H1 (cell line): ENCODE data around the gene HS2ST1. TPM values are rescaled to one million over a fixed set of nuclear protein-coding genes. Genes with fewer than 3 reads are reported as not detected.

Experiments
- CTCF ChIA-PET: fragments of 300-600 bp; sonication (Branson Sonifier 250); formaldehyde crosslinking; loops from one replicate; lab custom pipeline; 2021; ENCODE audit not compliant: partially characterized antibody; lab: Charles Lee
- POLR2A ChIA-PET: fragments of 300-600 bp; sonication (Branson Sonifier 250); formaldehyde crosslinking; loops from one replicate; lab custom pipeline; 2021; ENCODE audit warnings: inconsistent platforms; ENCODE audit not compliant: partially characterized antibody; lab: Charles Lee
- DNase-seq, 2 experiments: peaks; one replicate each; pipeline versions ENCODE4 v3.0.0 to v3.0.0-alpha.2; 2010 to 2022; ENCODE audit warnings: low spot score in 2 of 2, low read depth in 1 of 2, mixed read lengths in 1 of 2
- FAIRE-seq: peaks from 2 replicates; lab custom pipeline; 2011; peaks lifted over from hg19 to GRCh38; lab: Jason Lieb, UNC
- H2AFZ ChIP-seq: 2 replicates; pipeline ENCODE4 v1.8.1; 2012; ENCODE audit warnings: low read length, inconsistent platforms
- H2AK5ac ChIP-seq: 2 replicates; pipeline ENCODE4 v1.6.1; 2013; ENCODE audit warnings: low read depth, low read length
- H2BK120ac ChIP-seq: replicated peaks from 2 replicates; pipeline ENCODE3; 2013; ENCODE audit warnings: low read depth, low read length, inconsistent platforms
- H2BK12ac ChIP-seq: 2 replicates; pipeline ENCODE4 v1.6.1; 2013; ENCODE audit warnings: low read depth, low read length
- H2BK15ac ChIP-seq: 2 replicates; pipeline ENCODE4 v1.6.1; 2013; ENCODE audit warnings: low read length
- H2BK20ac ChIP-seq: 2 replicates; pipeline ENCODE4 v1.6.1; 2013; ENCODE audit warnings: low read length
- H2BK5ac ChIP-seq: 2 replicates; pipeline ENCODE4 v1.6.1; 2013; ENCODE audit warnings: low read depth, low read length
- H3K14ac ChIP-seq: 2 replicates; pipeline ENCODE4 v1.6.1; 2013; ENCODE audit warnings: inconsistent platforms; ENCODE audit not compliant: insufficient read length
- H3K18ac ChIP-seq: 2 replicates; pipeline ENCODE4 v1.6.1; 2013; ENCODE audit warnings: low read length; ENCODE audit errors: extremely low read depth
- H3K23ac ChIP-seq: 2 replicates; pipeline ENCODE4 v1.6.1; 2013; ENCODE audit warnings: inconsistent platforms; ENCODE audit not compliant: insufficient read length
- H3K23me2 ChIP-seq: 2 replicates; pipeline ENCODE4 v1.6.1; 2013; ENCODE audit warnings: low read depth, low read length
- H3K27ac ChIP-seq: 2 replicates; pipeline ENCODE4 v1.6.1; 2011; ENCODE audit warnings: low read depth, low read length, inconsistent platforms
- H3K27me3 ChIP-seq, 4 experiments: replicated peaks in 1 of 4; 1 replicate in 1 of 4; 2 replicates in 3 of 4; pipeline versions ENCODE4 v1.6.1 to v1.8.1; 2011 to 2013; ENCODE audit warnings: low read length in 3 of 4, mild to moderate bottlenecking in 3 of 4, inconsistent platforms in 2 of 4, mixed read lengths in 2 of 4, moderate library complexity in 1 of 4; ENCODE audit not compliant: control insufficient read depth in 3 of 4, insufficient read depth in 3 of 4; ENCODE audit errors: extremely low read depth in 1 of 4
- H3K36me3 ChIP-seq, 4 experiments: 2 replicates each; pipeline versions ENCODE4 v1.6.1 to v1.8.1; 2011 to 2013; ENCODE audit warnings: mild to moderate bottlenecking in 4 of 4, low read length in 3 of 4, moderate library complexity in 2 of 4, control low read depth in 1 of 4, inconsistent platforms in 1 of 4; ENCODE audit not compliant: insufficient read depth in 4 of 4, control insufficient read depth in 2 of 4
- H3K4ac ChIP-seq: replicated peaks from 2 replicates; pipeline ENCODE3; 2013; ENCODE audit warnings: low read length, low read depth, mixed read lengths, inconsistent platforms; ENCODE audit not compliant: insufficient read length
- H3K4me1 ChIP-seq, 4 experiments: replicated peaks in 1 of 4; 1 replicate in 1 of 4; 2 replicates in 3 of 4; pipeline versions ENCODE4 v1.6.1 to v1.8.1; 2011 to 2013; ENCODE audit warnings: low read length in 3 of 4, inconsistent platforms in 2 of 4, mixed read lengths in 1 of 4; ENCODE audit not compliant: insufficient read depth in 4 of 4, control insufficient read depth in 3 of 4
- H3K4me2 ChIP-seq, 2 experiments: 2 replicates each; pipeline versions ENCODE4 v1.6.1 to v1.8.1; 2011 to 2013; ENCODE audit warnings: low read depth in 2 of 2, low read length in 2 of 2, control low read depth in 1 of 2, inconsistent platforms in 1 of 2, mild to moderate bottlenecking in 1 of 2; ENCODE audit not compliant: insufficient read depth in 1 of 2
- H3K4me3 ChIP-seq, 4 experiments: fragments of 200-600, 300-600 bp in 1 of 4; sonication (generic), shearing (Covaris generic), sonication (Bioruptor Twin) in 1 of 4; 2 replicates each; pipeline versions ENCODE4 v1.5.1 to v1.8.1; 2011 to 2016; ENCODE audit warnings: low read length in 4 of 4, low read depth in 3 of 4, control low read depth in 2 of 4, inconsistent platforms in 2 of 4, mild to moderate bottlenecking in 2 of 4, mixed read lengths in 1 of 4, moderate library complexity in 1 of 4; ENCODE audit not compliant: insufficient read depth in 2 of 4; ENCODE audit errors: extremely low read depth in 1 of 4
- H3K56ac ChIP-seq: replicated peaks from 2 replicates; pipeline ENCODE3; 2013; ENCODE audit warnings: low read depth, mild to moderate bottlenecking, mixed read lengths, low read length, inconsistent platforms; ENCODE audit not compliant: insufficient read length
- H3K79me1 ChIP-seq: 2 replicates; pipeline ENCODE4 v1.6.1; 2013; ENCODE audit warnings: low read depth, low read length, control low read depth
- H3K79me2 ChIP-seq, 2 experiments: 2 replicates each; pipeline versions ENCODE4 v1.6.1 to v1.8.1; 2012 to 2013; ENCODE audit warnings: low read length in 2 of 2, mild to moderate bottlenecking in 2 of 2, inconsistent platforms in 1 of 2; ENCODE audit not compliant: insufficient read depth in 2 of 2, control insufficient read depth in 1 of 2
- H3K9ac ChIP-seq, 4 experiments: replicated peaks in 1 of 4; 1 replicate in 1 of 4; 2 replicates in 3 of 4; pipeline versions ENCODE4 v1.6.1 to v1.8.1; 2011 to 2013; ENCODE audit warnings: low read depth in 3 of 4, low read length in 3 of 4, control low read depth in 2 of 4, mild to moderate bottlenecking in 2 of 4, moderate library complexity in 2 of 4, inconsistent platforms in 1 of 4; ENCODE audit errors: extremely low read depth in 1 of 4
- H3K9me3 ChIP-seq, 2 experiments: 2 replicates each; pipeline versions ENCODE4 v1.6.1 to v1.8.1; 2012 to 2013; ENCODE audit warnings: mild to moderate bottlenecking in 2 of 2, moderate library complexity in 2 of 2, control low read depth in 1 of 2, inconsistent platforms in 1 of 2, low read depth in 1 of 2, low read length in 1 of 2, mixed read lengths in 1 of 2; ENCODE audit not compliant: insufficient read depth in 2 of 2
- H4K20me1 ChIP-seq, 2 experiments: replicated peaks in 1 of 2; 2 replicates each; pipeline versions ENCODE3 to v1.8.1; 2011 to 2013; ENCODE audit warnings: inconsistent platforms in 2 of 2, low read length in 2 of 2, mild to moderate bottlenecking in 1 of 2; ENCODE audit not compliant: insufficient read depth in 2 of 2, control insufficient read depth in 1 of 2
- H4K5ac ChIP-seq: 2 replicates; pipeline ENCODE4 v1.6.1; 2013; ENCODE audit warnings: low read length, low read depth, mixed read lengths, inconsistent platforms; ENCODE audit not compliant: insufficient read length
- H4K8ac ChIP-seq: 2 replicates; pipeline ENCODE4 v1.8.0; 2013; ENCODE audit warnings: mild to moderate bottlenecking, moderate library complexity, low read length, inconsistent platforms; ENCODE audit not compliant: insufficient read depth; ENCODE audit errors: extremely low read depth
- H4K91ac ChIP-seq: replicated peaks from 2 replicates; pipeline ENCODE3; 2013; ENCODE audit warnings: low read length, mixed read lengths, inconsistent platforms; ENCODE audit not compliant: insufficient read length
- CHD2 ChIP-seq: IDR thresholded peaks from 2 replicates; pipeline ENCODE4 v1.6.1; 2012; ENCODE audit warnings: low read length, improper control_type of control experiment
- CREB1 ChIP-seq: IDR thresholded peaks from 2 replicates; pipeline ENCODE4 v1.6.1; 2012; ENCODE audit warnings: inconsistent platforms
- GTF2F1 ChIP-seq: IDR thresholded peaks from 2 replicates; pipeline ENCODE4 v1.6.1; 2012; ENCODE audit warnings: low read depth, low read length, improper control_type of control experiment, borderline replicate concordance
- JUN ChIP-seq: IDR thresholded peaks from 2 replicates; pipeline ENCODE4 v1.6.1; 2011; ENCODE audit warnings: low read depth, mild to moderate bottlenecking, improper control_type of control experiment, low read length
- KDM5A ChIP-seq: fragments of 200-600 bp; IDR thresholded peaks from 2 replicates; pipeline ENCODE4 v1.7.1; 2012; ENCODE audit warnings: mild to moderate bottlenecking, low read length, inconsistent platforms, mixed read lengths
- MAFK ChIP-seq: IDR thresholded peaks from 2 replicates; pipeline ENCODE4 v1.6.1; 2012; ENCODE audit warnings: low read depth, mild to moderate bottlenecking, improper control_type of control experiment, low read length
- POLR2A ChIP-seq, 2 experiments: IDR thresholded peaks; 1 replicate in 1 of 2; 2 replicates in 1 of 2; pipeline ENCODE4 v1.6.1; 2011; ENCODE audit warnings: low read depth in 2 of 2, low read length in 2 of 2, mild to moderate bottlenecking in 2 of 2; ENCODE audit errors: control extremely low read depth in 1 of 2
- RXRA ChIP-seq: IDR thresholded peaks from 2 replicates; pipeline ENCODE4 v1.6.1; 2011; ENCODE audit warnings: low read depth, mild to moderate bottlenecking, low read length, moderate library complexity; ENCODE audit not compliant: insufficient read depth
- SIN3A ChIP-seq, 2 experiments: IDR thresholded peaks in 1 of 2; conservative IDR thresholded peaks in 1 of 2; 2 replicates each; pipeline ENCODE4 v1.6.1; 2011 to 2012; ENCODE audit warnings: low read length in 2 of 2, improper control_type of control experiment in 1 of 2, low read depth in 1 of 2, mild to moderate bottlenecking in 1 of 2
- SIRT6 ChIP-seq: IDR thresholded peaks from one replicate; pipeline ENCODE4 v1.7.1; 2012; ENCODE audit warnings: low read length, inconsistent platforms
- SP4 ChIP-seq: IDR thresholded peaks from 2 replicates; pipeline ENCODE4 v1.6.1; 2012; ENCODE audit warnings: low read length, inconsistent platforms
- TBP ChIP-seq: IDR thresholded peaks from 2 replicates; pipeline ENCODE4 v1.6.1; 2011; ENCODE audit warnings: low read depth, low read length, improper control_type of control experiment
- YY1 ChIP-seq: IDR thresholded peaks from 2 replicates; pipeline ENCODE4 v1.6.1; 2011; ENCODE audit warnings: low read depth, mild to moderate bottlenecking, low read length
- WGBS, 2 experiments: shearing (Covaris generic) in 1 of 2; methylation state at CpG; one replicate each; pipeline versions ENCODE4 v1.1.6 to v1.1.7; 2013 to 2015; ENCODE audit warnings: low lambda C conversion rate in 2 of 2, mixed read lengths in 2 of 2, inconsistent platforms in 1 of 2, low coverage in 1 of 2, missing lambda C conversion rate in 1 of 2; ENCODE audit not compliant: insufficient replicate concordance in 2 of 2, insufficient coverage in 1 of 2, insufficient read length in 1 of 2; ENCODE audit errors: extremely low coverage in 1 of 2, missing lambda C conversion rate in 1 of 2; 5-methylcytosine and 5-hydroxymethylcytosine counted together
- polyA plus RNA-seq, 7 experiments: library from polyadenylated mRNA; depleted of rRNA in 3 of 7; stranded (reverse) in 5 of 7; unstranded in 2 of 7; fragments of >200 nt in 5 of 7; fragments of 200-250 nt in 2 of 7; gene quantifications; 1 replicate in 5 of 7; 2 replicates in 1 of 7; 4 replicates in 1 of 7; pipeline versions ENCODE4 v1.2.1 to v1.2.3, GENCODE V29; 2011 to 2013; ENCODE audit warnings: missing spikeins in 2 of 7, mixed read lengths in 2 of 7
- total RNA-seq: library from RNA; stranded (reverse); fragmentation: NEBNext Ultra II Directional; extraction: Animal tissue kit (Norgen Biotek cat#: 25700); gene quantifications from 2 replicates; pipeline ENCODE4 v1.2.1, GENCODE V29; 2021
- TF ChIP-seq, protein P1 (sequence below), 3 experiments: IDR thresholded peaks; 1 replicate in 2 of 3; 2 replicates in 1 of 3; pipeline versions ENCODE4 v1.5.1 to v1.6.1; 2011; ENCODE audit warnings: low read length in 3 of 3, mild to moderate bottlenecking in 3 of 3, inconsistent platforms in 2 of 3, low read depth in 1 of 3, moderate library complexity in 1 of 3; ENCODE audit not compliant: insufficient read depth in 1 of 3; ENCODE audit errors: control extremely low read depth in 1 of 3

The HS2ST1 gene
- total and polyA plus RNA-seq, 2 of the 8 experiments (the other 6 are each of a cell fraction or from before 2014, with no cell fraction given), result 5.2 to 28.3 TPM

DNA sequence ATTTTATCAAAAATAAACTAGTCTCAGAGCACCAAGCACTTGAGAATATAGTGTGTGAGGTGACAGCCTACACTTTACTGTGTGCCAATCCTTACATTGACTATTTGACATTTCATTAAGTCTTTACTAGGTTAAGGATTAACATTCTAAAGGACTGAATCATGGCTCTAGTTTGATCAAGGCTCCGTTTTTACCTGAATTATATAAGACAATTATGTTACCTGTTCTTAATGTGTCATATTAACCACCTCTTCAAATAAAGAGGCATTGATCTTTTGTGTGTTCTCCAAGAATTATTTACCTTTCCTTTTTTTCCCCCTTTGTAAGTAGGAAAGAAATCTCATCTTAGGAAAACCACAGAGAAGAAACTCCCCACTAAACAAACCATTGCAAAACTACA is 189.7 kb downstream of the HS2ST1 start:
- CTCF ChIA-PET, result no interaction called here
- no peak for FAIRE-seq
- no peak for TF ChIP-seq SIRT6
- no peak for TF ChIP-seq CREB1
- TF ChIP-seq POLR2A (IDR thresholded peaks at IDR 0.05; ENCODE audit: control extremely low read depth in 1 of 2, low read depth in 2 of 2, low read length in 2 of 2), result no peak
- TF ChIP-seq TBP, result no peak
- TF ChIP-seq JUN, result no peak
- TF ChIP-seq SP4, result no peak
- no peak for TF ChIP-seq YY1
- no peak for TF ChIP-seq CHD2
- TF ChIP-seq, protein P1, sequence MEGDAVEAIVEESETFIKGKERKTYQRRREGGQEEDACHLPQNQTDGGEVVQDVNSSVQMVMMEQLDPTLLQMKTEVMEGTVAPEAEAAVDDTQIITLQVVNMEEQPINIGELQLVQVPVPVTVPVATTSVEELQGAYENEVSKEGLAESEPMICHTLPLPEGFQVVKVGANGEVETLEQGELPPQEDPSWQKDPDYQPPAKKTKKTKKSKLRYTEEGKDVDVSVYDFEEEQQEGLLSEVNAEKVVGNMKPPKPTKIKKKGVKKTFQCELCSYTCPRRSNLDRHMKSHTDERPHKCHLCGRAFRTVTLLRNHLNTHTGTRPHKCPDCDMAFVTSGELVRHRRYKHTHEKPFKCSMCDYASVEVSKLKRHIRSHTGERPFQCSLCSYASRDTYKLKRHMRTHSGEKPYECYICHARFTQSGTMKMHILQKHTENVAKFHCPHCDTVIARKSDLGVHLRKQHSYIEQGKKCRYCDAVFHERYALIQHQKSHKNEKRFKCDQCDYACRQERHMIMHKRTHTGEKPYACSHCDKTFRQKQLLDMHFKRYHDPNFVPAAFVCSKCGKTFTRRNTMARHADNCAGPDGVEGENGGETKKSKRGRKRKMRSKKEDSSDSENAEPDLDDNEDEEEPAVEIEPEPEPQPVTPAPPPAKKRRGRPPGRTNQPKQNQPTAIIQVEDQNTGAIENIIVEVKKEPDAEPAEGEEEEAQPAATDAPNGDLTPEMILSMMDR (IDR thresholded peaks at IDR 0.05; ENCODE audit: control extremely low read depth in 1 of 3, insufficient read depth in 1 of 3, low read depth in 1 of 3, low read length in 3 of 3), result no peak
- no peak for TF ChIP-seq MAFK
- no peak for TF ChIP-seq KDM5A
- TF ChIP-seq SIN3A (conservative IDR thresholded peaks at IDR 0.05 in 1 of 2, IDR thresholded peaks at IDR 0.05 in 1 of 2; ENCODE audit: low read depth in 1 of 2, low read length in 2 of 2), result no peak
- TF ChIP-seq RXRA, result no peak
- no peak for TF ChIP-seq GTF2F1

More for the DNA sequence above, 189.7 kb downstream of the HS2ST1 start:
- no peaks in the 10 kb centered on the region for H4K20me1 ChIP-seq
- no peak overlapping the region for H4K5ac ChIP-seq
- H2BK15ac ChIP-seq, result no peak overlapping the region
- peaks cover 6 to 9% of the 10 kb centered on the region in 2 experiments; a peak in 2 of 4 replicates for H3K9me3 ChIP-seq
- WGBS, 2 experiments, result 83% methylated on average over 1 of the region's 1 CpG; no CpG with 5 or more reads in 1 of the 2 experiments
- H3K27ac ChIP-seq, result no peak overlapping the region
- no peak overlapping the region for H3K14ac ChIP-seq
- no peak overlapping the region for H3K23ac ChIP-seq
- H3K4me2 ChIP-seq, result no peak overlapping the region
- H2BK5ac ChIP-seq, result no peak overlapping the region
- H2BK120ac ChIP-seq, result no peak overlapping the region
- H3K4ac ChIP-seq, result no peak overlapping the region
- no peak overlapping the region for H4K91ac ChIP-seq
- no peak overlapping the region for H2AK5ac ChIP-seq
- DNase-seq, result no peak
- no peak overlapping the region for H4K8ac ChIP-seq
- H3K18ac ChIP-seq, result no peak overlapping the region
- no peak overlapping the region for H2AFZ ChIP-seq
- H3K23me2 ChIP-seq, result no peaks in the 10 kb centered on the region
- H3K4me1 ChIP-seq, result peaks cover 0 to 6% (median 4%) of the 10 kb centered on the region in 4 experiments; a peak in 4 of 7 replicates
- H2BK12ac ChIP-seq, result no peak overlapping the region
- no peak overlapping the region for H3K56ac ChIP-seq
- H2BK20ac ChIP-seq, result no peak overlapping the region
- H3K27me3 ChIP-seq, result peaks cover 0 to under 1% (median 0%) of the 10 kb centered on the region in 4 experiments; a peak in 1 of 7 replicates
- H3K9ac ChIP-seq, result no peak overlapping the region
- POLR2A ChIA-PET, result no interaction called here
- H3K36me3 ChIP-seq, result peaks cover 1 to 11% (median 6%) of the 10 kb centered on the region in 4 experiments; a peak in 3 of 8 replicates
- no peaks in the 10 kb centered on the region for H3K79me2 ChIP-seq
- no peaks in the 10 kb centered on the region for H3K79me1 ChIP-seq
- H3K4me3 ChIP-seq, result no peak overlapping the region
